ENCODE measurements around the gene KRTAP22-2. TPM values are rescaled to one million over a fixed set of nuclear protein-coding genes. Genes with fewer than 3 reads are reported as not detected.

Gene KRTAP22-2
- total RNA-seq, 2 experiments from 2014 or later = not detected

GRCh38 chr21:30552782-30553181 lies 37.4 kb downstream of the KRTAP22-2 start:
- H3K27me3 ChIP-seq (ENCODE audit: control insufficient read depth in 1 of 2, insufficient read depth in 2 of 2, low read length in 2 of 2) = no peaks in the 10 kb centered on the region
- peaks cover 0 to 4% of the 10 kb centered on the region in 2 experiments for H3K9me3 ChIP-seq (ENCODE audit: control insufficient read depth in 1 of 2, insufficient read depth in 1 of 2, low read length in 2 of 2)
- TF ChIP-seq CTCF (IDR thresholded peaks at IDR 0.05) = no peak
- no peak for ATAC-seq (ENCODE audit: poor library complexity)
- Mint-ChIP-seq H3K4me3 (no peak overlapping the region), H3K9me3 (peaks cover 6% of the 10 kb centered on the region), H3K27me3 (peaks cover 10% of the 10 kb centered on the region), H3K27ac (no peak overlapping the region), H3K36me3 (ENCODE audit: low read depth) (no peaks in the 10 kb centered on the region), H3K4me1 (ENCODE audit: low read depth) (no peaks in the 10 kb centered on the region)
- H3K36me3 ChIP-seq (ENCODE audit: insufficient read depth, low read length) = no peaks in the 10 kb centered on the region
- H3K4me1 ChIP-seq (ENCODE audit: insufficient read depth, low read length) = no peaks in the 10 kb centered on the region
- DNase-seq = no peak
- H3K4me3 ChIP-seq (ENCODE audit: low read length) = no peak overlapping the region
- ChIA-PET POLR2A (no interaction called here), CTCF (no interaction called here)
- H3K27ac ChIP-seq (ENCODE audit: low read depth in 1 of 2, low read length in 2 of 2) = no peak overlapping the region
- intact Hi-C loops (cut with DNase I, micrococcal nuclease) = no loop called here

DNA sequence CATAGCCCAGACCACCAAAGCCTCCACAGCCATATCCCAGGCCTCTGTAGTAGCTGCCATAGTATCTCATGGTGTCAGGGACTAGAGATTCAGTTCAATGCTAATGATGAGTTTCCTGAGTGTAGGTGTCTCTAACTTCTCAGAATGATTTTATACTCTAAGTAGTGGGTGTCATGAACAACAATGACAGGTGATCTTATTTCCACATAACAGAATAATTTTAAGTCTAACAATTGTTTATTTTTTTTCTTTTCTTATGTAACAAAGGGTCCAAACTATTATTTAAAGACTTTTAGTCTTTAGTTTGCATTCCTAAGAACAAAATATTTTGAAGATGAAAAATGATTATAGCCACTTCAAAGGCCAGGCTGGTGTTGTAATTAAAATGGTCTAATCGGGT lies 48.4 kb downstream of the KRTAP22-2 start, which contains the start of gene KRTAP19-6:
Gene KRTAP19-6, minus strand, starts transcription at position 101 of the 400 bp plus-strand sequence. Its CDS starts 31 bp downstream, at position 70.
- TF ChIP-seq CTCF (IDR thresholded peaks at IDR 0.05) = no peak
- no peaks in the 10 kb centered on the region for H3K9me3 Mint-ChIP-seq
- H3K27me3 Mint-ChIP-seq = no peaks in the 10 kb centered on the region
- intact Hi-C loops (cut with DNase I, micrococcal nuclease) = no loop called here
- ATAC-seq (ENCODE audit: poor library complexity) (no peak), DNase-seq (no peak)
- no peak within 1 kb of the TSS for H3K4me3 ChIP-seq (ENCODE audit: low read length)
- no peak within 1 kb of the TSS for H3K27ac Mint-ChIP-seq
- CTCF ChIA-PET = no interaction called here
- H3K27me3 ChIP-seq (ENCODE audit: control insufficient read depth in 1 of 2, insufficient read depth in 2 of 2, low read length in 2 of 2) = no peaks in the 10 kb centered on the region
- no peaks in the 10 kb centered on the region for H3K4me1 Mint-ChIP-seq (ENCODE audit: low read depth)
- H3K27ac ChIP-seq (ENCODE audit: low read depth in 1 of 2, low read length in 2 of 2) = no peak within 1 kb of the TSS
- no peaks in the 10 kb centered on the region for H3K36me3 ChIP-seq (ENCODE audit: insufficient read depth, low read length)
- POLR2A ChIA-PET = no interaction called here
- no peaks in the 10 kb centered on the region for H3K9me3 ChIP-seq (ENCODE audit: control insufficient read depth in 1 of 2, insufficient read depth in 1 of 2, low read length in 2 of 2)
- no peaks in the 10 kb centered on the region for H3K36me3 Mint-ChIP-seq (ENCODE audit: low read depth)
- H3K4me3 Mint-ChIP-seq = no peak within 1 kb of the TSS
- H3K4me1 ChIP-seq (ENCODE audit: insufficient read depth, low read length) = no peaks in the 10 kb centered on the region

Other genes with a start within 250 kb of the KRTAP22-2 start
- gene KRTAP23-1, start 241.8 kb downstream of the KRTAP22-2 start, total RNA-seq = not detected
- gene KRTAP13-2, start 218.1 kb downstream of the KRTAP22-2 start, total RNA-seq = not detected
- gene KRTAP13-1, start 194.4 kb downstream of the KRTAP22-2 start, total RNA-seq = not detected
- not detected for gene KRTAP13-3, start 164.5 kb downstream of the KRTAP22-2 start, total RNA-seq
- gene KRTAP13-4, start 160.2 kb downstream of the KRTAP22-2 start, total RNA-seq = not detected
- gene KRTAP15-1, start 150.1 kb downstream of the KRTAP22-2 start, total RNA-seq = not detected
- gene KRTAP19-1, start 110.0 kb downstream of the KRTAP22-2 start, total RNA-seq = not detected
- gene KRTAP19-2, start 103.0 kb downstream of the KRTAP22-2 start, total RNA-seq = not detected
- not detected for gene KRTAP19-3, start 98.4 kb downstream of the KRTAP22-2 start, total RNA-seq
- gene KRTAP19-4, start 93.2 kb downstream of the KRTAP22-2 start, total RNA-seq = not detected
- not detected for gene KRTAP19-5, start 88.3 kb downstream of the KRTAP22-2 start, total RNA-seq
- gene KRTAP19-6, start 48.5 kb downstream of the KRTAP22-2 start, total RNA-seq = not detected
- gene KRTAP19-7, start 29.1 kb downstream of the KRTAP22-2 start, total RNA-seq = not detected
- gene KRTAP6-3, start 2.0 kb upstream of the KRTAP22-2 start, total RNA-seq = not detected
- not detected for gene KRTAP6-2, start 8.5 kb upstream of the KRTAP22-2 start, total RNA-seq
- gene KRTAP22-1, start 10.7 kb upstream of the KRTAP22-2 start, total RNA-seq = not detected
- gene KRTAP6-1, start 23.5 kb upstream of the KRTAP22-2 start, total RNA-seq = not detected
- not detected for gene KRTAP20-1, start 26.0 kb upstream of the KRTAP22-2 start, total RNA-seq
- gene KRTAP20-4, start 30.2 kb upstream of the KRTAP22-2 start, total RNA-seq = not detected
- not detected for gene KRTAP20-2, start 44.8 kb upstream of the KRTAP22-2 start, total RNA-seq
- gene KRTAP20-3, start 52.5 kb upstream of the KRTAP22-2 start, total RNA-seq = not detected
- not detected for gene KRTAP21-3, start 128.4 kb upstream of the KRTAP22-2 start, total RNA-seq
- gene KRTAP21-2, start 156.9 kb upstream of the KRTAP22-2 start, total RNA-seq = not detected
- not detected for gene KRTAP21-1, start 165.0 kb upstream of the KRTAP22-2 start, total RNA-seq
- not detected for gene KRTAP8-1, start 222.9 kb upstream of the KRTAP22-2 start, total RNA-seq
- gene KRTAP7-1, start 239.4 kb upstream of the KRTAP22-2 start, total RNA-seq = not detected

Data from CD4-positive, alpha-beta T cell (primary cell).